GM18507 (cell line): ENCODE results near the gene THSD7B.
"Not testable (repeated sequence)": the region's sequence is repeated elsewhere in the genome, so short reads cannot be mapped to it uniquely, and the experiment has no call there.

Experiments
- DNase-seq: peaks from one replicate; pipeline ENCODE4 v3.0.0; 2011; ENCODE audit warnings: low read depth; ENCODE audit not compliant: insufficient read length; ENCODE audit errors: extremely low spot score
- FAIRE-seq: peaks from 2 replicates; lab custom pipeline; 2011; peaks lifted over from hg19 to GRCh38; lab: Jason Lieb, UNC

THSD7B gene

GRCh38 chr2:136765256-136766072 is at the start of gene THSD7B:
TSS of gene THSD7B (plus strand) at chr2:136765545. CDS start at chr2:136882179, 116,634 bp downstream.
- FAIRE-seq (no peak), DNase-seq (no peak)

- FAIRE-seq = no peak
Measured at GRCh38 chr2:136718273-136718672, 47.1 kb upstream of the THSD7B start.

GRCh38 chr2:136727973-136728699 is 37.2 kb upstream of the THSD7B start:
- no peak for DNase-seq
- no peak for FAIRE-seq

More at GRCh38 chr2:136718273-136718672, 47.1 kb upstream of the THSD7B start:
- DNase-seq = no peak

- no peak for DNase-seq
- FAIRE-seq = no peak
Measured at GRCh38 chr2:136736236-136736635, 29.1 kb upstream of the THSD7B start.

GRCh38 chr2:136738044-136738443 is 27.3 kb upstream of the THSD7B start:
- no peak for FAIRE-seq

GRCh38 chr2:136741471-136741870 is 23.9 kb upstream of the THSD7B start:
- no peak for FAIRE-seq
- DNase-seq = no peak

More at GRCh38 chr2:136738044-136738443, 27.3 kb upstream of the THSD7B start:
- no peak for DNase-seq

- no peak for DNase-seq
- no peak for FAIRE-seq
Measured at GRCh38 chr2:136750065-136750464, 15.3 kb upstream of the THSD7B start.

GRCh38 chr2:136751406-136751805 is 13.9 kb upstream of the THSD7B start:
- FAIRE-seq (no peak), DNase-seq (no peak)

GRCh38 chr2:136758504-136758903 is 6.8 kb upstream of the THSD7B start:
- not testable (repeated sequence) for FAIRE-seq, DNase-seq

- no peak for FAIRE-seq
Measured at GRCh38 chr2:136764452-136765255, 691 bp upstream of the THSD7B start.

GRCh38 chr2:136766073-136766404 is 694 bp downstream of the THSD7B start:
- DNase-seq (no peak), FAIRE-seq (no peak)

More at GRCh38 chr2:136764452-136765255, 691 bp upstream of the THSD7B start:
- DNase-seq = no peak

GRCh38 chr2:136767030-136767429 is 1.7 kb downstream of the THSD7B start:
- no peak for DNase-seq
- no peak for FAIRE-seq

GRCh38 chr2:136769871-136770270 is 4.5 kb downstream of the THSD7B start:
- FAIRE-seq (no peak), DNase-seq (no peak)

GRCh38 chr2:136770384-136770783 is 5.0 kb downstream of the THSD7B start:
- DNase-seq = no peak
- FAIRE-seq = no peak

- FAIRE-seq (no peak), DNase-seq (no peak)
Measured at GRCh38 chr2:136777391-136777790, 12.0 kb downstream of the THSD7B start.

GRCh38 chr2:136783856-136784255 is 18.5 kb downstream of the THSD7B start:
- FAIRE-seq (no peak), DNase-seq (no peak)

GRCh38 chr2:136785215-136785614 is 19.9 kb downstream of the THSD7B start:
- FAIRE-seq (no peak), DNase-seq (no peak)

GRCh38 chr2:136787970-136788369 is 22.6 kb downstream of the THSD7B start:
- DNase-seq (no peak), FAIRE-seq (no peak)

GRCh38 chr2:136796339-136796738 is 31.0 kb downstream of the THSD7B start:
- FAIRE-seq = no peak
- no peak for DNase-seq

- DNase-seq (no peak), FAIRE-seq (no peak)
Measured at GRCh38 chr2:136798766-136799165, 33.4 kb downstream of the THSD7B start.
